Thyroid gland (tissue), 4 donors: ENCODE data around the gene CDH23.

ENCODE experiments used
- CTCF ChIP-seq, 6 experiments: fragments of 200-600 bp in 3 of 6; fragments of 450-650 bp in 3 of 6; sonication (generic) in 3 of 6; IDR thresholded peaks; one replicate each; pipeline ENCODE4 v1.5.1; 2016 to 2019; ENCODE audit warnings: antibody characterized with exemption in 6 of 6, mild to moderate bottlenecking in 2 of 6, inconsistent platforms in 1 of 6, moderate library complexity in 1 of 6
- POLR2A ChIP-seq, 2 donors: fragments of 450-650 bp; IDR thresholded peaks; one replicate each; pipeline ENCODE4 v1.6.1; 2017; ENCODE audit warnings: antibody characterized with exemption in 2 of 2, mild to moderate bottlenecking in 2 of 2, moderate library complexity in 1 of 2

DNA sequence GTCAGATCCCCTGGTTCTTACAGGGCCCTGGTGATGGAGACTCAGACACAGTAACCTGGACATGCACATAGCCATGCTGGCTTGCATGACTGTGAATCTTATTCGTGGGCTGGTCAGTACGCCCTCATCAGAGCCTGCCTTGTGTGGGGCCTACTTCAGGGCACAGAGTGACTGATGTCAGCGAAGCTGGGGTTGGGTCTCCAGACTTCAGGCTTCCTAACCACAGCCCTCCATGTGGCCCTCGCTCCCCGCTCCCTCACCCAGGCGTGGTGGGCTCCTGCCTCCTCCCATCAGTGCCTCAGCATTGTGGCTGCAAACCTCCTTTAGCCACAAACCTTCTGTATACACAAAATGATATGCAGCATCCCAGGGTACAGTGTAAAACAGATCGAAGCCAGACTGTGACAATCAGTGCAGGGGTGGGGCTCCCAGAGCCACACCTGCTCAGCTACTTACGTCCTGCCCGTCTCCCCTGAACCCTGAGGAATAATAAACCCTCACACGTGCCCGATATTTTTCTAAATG, 329.9 kb downstream of the CDH23 start:
- no peak for TF ChIP-seq CTCF (IDR thresholded peaks at IDR 0.05)
- no peak for TF ChIP-seq POLR2A (IDR thresholded peaks at IDR 0.05)
